GM19238 (cell line): ENCODE results near the gene GALNTL6.

Source experiments
- DNase-seq: peaks from one replicate; pipeline ENCODE4 v3.0.0; 2011; ENCODE audit warnings: low spot score; ENCODE audit not compliant: insufficient read length

Gene GALNTL6

DNA sequence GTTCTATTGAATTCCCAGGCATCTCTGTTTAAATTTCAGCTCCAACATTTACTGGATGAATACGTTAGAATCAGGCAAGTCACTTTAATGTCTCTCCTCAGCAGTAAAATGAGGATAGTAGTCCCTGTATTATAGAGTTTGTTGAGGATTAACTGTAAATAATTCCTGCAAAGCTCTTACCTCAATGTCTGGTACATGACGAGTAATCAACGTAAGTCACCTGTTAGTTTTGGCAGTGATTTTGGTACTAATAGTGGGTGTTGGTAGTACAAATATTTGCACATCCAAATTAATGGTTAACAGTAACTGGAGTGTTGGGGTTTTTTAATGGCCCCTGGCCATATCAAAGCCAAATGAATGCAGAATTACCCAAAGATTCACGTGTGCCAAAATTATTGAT lies 1165.6 kb downstream of the GALNTL6 start:
- no peak for DNase-seq

DNA sequence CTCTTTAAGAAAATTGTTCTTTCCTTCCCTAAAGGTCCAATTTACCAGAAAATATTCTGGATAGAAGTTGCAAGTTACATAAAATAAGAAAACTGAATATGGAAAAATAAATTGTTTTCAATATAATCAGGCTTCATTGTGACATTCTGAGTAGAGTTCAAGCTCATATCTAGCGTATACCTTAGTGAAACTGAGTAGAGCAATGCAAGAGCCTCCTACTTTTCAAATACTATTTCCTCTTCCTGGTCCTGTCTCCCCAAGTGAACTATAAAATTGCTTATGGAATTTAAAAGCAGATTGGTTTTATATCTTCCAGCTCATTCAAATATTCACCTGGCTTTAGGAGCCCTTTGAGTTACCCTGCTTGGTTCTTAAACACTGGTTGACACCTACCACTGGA lies 1166.1 kb downstream of the GALNTL6 start:
- DNase-seq, result no peak

DNA sequence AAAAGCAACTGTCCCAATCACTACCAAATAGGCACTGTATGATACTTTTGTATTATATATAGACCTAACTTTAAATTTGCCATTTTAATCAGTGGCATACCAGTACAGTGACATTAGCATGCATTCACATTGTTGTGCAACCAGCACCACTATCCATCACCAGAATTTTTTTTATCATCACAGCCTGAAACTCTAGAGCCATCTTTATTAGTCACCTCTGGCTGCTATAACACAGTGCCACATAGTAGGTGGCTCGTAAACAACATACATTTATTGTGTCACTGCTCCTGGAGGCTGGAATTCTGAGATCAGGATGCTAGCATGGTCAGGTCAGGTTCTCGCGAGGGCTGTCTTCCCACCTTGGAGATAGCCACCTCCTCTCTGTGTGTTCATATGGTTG lies 1167.0 kb downstream of the GALNTL6 start:
- DNase-seq, result no peak

DNA sequence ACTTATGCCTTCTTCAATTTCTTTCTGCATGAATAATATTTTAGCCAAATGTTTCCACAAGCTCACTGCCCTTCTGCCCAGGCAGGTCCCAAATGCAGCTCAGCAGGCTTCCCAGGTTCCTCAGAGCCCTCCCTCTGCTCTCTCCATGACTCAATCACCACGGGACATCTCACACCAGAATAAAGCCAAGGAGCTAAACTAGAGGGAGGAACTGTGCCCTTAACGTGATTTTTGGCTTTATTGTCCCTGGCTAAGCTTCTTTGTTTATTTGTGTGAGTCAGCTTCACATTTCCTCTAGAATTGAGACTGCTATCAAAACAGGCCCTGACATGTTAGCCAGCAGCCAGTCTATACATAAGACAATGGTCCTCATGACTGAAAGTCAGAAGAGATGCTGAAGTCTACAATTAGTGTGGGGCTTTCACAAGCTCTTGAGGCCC lies 1169.0 kb downstream of the GALNTL6 start:
- no peak for DNase-seq

DNA sequence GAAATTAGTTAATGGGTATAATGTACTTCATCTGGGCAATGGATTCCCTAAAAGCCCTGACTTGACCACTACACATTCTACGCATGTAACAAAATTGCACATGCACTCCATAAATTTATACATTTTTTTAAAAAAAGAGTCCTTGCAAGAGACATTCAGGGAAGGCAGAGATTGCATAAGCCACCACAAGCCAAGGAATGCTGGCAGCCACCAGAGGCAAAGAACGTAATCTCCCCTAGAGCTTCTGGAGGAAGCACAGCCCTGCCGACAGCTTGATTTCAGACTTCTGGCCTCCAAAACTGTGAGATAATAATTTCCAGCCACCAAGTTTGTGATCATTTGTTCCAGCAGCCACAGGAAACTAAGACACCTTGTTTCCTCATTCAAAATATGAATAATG lies 1169.8 kb downstream of the GALNTL6 start:
- no peak for DNase-seq

DNA sequence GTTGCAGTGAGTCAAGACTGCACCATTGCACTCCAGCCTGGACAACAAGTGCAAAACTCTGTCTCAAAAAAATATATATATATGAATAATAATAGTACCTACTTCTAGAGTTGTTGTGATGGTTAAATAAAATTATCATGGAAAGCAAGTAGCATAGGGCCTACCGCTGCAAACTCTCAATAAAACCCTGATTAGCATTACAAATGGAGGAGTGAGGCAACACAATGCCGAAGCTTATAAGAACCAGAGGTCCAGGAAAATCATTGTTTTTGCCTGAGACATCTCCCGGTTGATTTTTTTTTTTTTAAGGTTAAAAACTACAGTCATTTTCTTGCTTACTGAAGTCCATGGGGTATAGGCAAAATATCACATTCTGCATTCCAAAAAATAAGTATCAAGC lies 1170.4 kb downstream of the GALNTL6 start:
- no peak for DNase-seq

DNA sequence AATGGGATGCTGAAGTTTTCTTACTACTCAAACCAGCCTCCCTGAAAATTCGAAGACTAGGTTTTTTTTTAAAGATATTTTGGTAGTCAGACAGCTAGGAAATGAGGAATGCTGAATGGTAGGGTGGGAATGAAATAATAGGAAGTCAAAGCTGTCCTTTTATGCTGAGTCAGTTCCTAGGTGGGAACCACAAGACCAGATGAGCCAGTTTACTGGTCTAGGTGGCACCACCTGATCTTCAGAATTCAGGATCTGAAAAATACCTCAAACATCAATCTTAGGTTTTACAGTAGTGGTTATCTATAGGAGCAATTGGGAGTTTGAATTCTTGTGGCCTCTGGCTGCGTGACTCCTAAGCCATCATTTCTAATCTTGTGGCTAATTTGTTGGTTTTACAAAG lies 1172.3 kb downstream of the GALNTL6 start:
- no peak for DNase-seq

DNA sequence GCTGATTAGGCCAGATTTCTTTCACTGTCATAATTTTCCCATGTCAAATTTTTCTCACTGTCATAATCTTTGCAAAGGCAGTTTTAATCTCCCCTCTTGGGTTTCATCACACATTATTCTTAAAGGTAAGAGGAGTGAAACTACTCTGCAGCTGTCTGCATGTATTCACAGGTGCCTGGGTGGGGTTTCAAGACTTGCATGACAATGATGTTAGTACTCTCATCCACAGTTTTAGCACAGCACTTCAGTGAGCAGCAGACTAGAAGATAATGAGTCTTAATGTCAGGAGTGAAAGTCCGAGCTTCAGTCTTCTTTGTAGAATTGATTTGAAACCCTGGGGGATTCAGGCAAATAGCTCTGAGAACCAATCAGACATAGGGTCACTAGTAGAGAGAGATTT lies 1172.9 kb downstream of the GALNTL6 start:
- DNase-seq, result no peak

DNA sequence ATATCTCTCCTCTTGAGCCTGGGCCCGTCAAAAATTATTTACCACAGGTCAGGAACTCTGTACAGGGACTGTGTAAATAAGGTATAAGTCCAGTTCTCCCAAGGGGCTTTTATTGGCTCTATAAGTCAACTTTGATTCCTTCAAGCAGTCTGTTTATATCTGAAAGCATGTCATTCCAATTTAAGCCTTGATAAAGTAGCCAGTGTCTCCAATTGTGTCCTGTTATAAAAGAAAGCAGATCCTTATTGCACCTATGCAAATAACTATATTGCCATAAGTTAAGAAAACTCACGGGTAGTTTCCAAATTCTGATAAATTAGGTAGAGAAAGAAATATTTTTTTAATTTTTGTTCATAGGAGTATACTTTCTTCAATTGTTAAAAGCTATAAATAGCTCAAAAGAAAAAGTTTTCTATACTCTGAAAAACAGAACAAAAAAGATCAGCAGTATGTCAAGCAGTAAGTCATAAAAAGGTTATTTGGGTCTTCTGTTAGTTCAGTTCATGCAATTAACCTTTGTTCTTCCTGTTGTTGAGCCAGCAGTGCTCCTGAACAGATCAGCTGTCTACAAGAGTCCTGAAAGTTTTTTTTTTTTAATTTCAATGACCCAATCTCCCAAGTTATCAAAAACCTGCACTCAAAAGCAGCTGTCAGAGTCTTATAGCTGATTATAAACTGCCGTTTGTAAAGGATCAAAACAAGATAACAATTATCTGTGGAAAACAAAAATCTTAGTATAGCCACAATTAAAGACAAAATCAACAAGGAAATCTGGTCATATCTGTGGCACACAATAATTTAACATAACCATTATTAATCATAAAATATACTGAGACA lies 1177.0 kb downstream of the GALNTL6 start:
- DNase-seq, result no peak

DNA sequence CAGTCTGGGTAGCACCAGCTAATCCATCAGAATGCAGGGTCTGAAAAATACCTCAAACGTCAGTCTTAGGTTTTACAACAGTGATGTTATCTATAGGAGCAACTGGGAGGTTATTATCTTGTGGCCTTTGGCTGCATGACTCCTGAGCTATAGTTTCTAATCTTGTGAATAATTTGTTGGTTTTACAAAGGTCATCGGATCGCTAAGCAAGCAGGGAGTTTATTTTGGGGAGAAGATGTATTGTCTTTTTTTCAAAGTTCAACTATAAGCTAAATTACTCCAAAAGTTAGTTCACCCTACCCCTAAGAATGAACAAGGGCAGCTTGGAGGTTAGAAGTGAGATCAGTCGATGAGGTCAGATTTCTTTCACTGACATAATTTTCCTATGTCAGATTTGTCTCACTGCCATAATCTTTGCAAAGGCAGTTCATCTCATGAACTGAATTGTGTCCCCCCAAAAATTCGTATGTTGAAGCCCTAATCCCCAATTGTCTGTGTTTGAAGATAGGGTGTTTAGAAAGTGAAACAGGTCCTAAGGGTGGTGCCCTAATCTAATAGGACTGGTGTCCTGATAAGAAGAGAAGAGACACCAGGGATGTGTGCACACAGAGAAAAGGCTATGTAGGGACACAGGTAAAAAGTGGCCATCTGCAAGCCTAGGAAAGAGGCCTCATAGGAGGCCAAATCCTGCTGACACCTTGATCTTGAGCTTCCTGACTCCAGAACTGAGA lies 1179.6 kb downstream of the GALNTL6 start:
- DNase-seq, result no peak

DNA sequence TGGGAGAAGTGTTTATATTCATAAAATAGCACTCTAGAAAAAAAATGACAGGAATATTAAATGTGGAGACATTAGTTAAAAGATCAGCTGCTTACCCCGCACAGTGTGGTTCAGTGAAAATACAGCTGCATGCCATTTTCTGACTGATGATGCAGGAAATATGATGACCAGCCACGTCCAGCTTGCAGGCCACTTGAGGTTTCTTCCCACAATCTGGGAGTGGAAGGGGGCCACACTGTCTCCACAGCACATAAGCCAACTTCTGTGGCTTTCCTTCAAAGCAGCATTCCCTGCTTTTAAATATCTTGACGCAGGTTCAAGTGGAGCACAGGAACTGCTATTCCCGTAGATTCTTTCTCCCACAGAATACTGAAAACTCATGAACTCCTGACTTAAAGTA lies 1182.0 kb downstream of the GALNTL6 start:
- DNase-seq, result no peak

DNA sequence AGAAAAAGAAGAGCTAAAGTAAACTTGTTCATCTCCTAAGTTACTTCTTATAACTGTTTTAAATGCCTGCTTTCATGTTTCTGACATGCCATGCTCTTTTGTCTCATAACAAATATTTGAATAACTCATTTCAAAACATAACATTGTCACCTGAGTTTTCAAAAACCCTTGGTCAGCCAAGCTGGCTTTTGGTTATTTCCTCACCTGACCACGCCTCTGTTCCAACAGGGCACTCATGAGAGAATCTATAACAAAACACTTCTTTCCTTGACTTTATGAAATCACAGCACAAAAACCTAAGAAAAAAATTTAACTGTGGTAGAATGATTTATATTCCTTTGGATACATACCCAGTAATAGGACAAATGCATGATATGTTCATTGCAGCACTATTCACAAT lies 1182.5 kb downstream of the GALNTL6 start:
- DNase-seq, result no peak

DNA sequence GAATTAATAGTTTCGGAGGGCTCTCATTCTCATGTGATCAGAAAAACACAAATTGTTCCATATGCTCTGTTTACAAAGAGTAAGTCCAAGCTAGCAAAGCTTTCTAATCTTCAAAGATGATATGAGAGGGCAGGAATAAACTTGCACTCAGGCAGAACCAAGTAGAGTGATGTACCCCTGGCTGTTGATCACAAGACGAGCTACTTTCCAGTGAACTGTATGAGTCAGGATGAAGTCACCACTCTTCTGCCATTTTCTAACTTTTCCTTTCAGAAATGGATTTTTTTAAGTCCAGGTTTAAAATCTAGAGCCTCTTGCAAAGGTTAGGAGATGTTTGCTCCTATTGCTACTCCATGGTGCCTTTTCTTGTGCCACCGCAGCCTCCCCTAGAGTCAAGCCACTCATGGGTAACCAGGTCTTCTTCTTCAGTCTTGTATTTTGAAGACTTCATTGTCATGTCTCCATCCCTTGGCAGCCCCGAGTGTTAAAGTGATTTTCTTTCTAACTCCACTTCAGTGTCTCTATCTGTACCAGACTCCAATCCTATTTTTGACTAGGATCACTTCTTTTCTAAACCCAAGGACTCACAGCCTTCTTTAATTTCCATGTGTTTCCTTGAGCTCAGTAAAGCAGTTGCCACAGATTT lies 1183.5 kb downstream of the GALNTL6 start:
- DNase-seq, result no peak

DNA sequence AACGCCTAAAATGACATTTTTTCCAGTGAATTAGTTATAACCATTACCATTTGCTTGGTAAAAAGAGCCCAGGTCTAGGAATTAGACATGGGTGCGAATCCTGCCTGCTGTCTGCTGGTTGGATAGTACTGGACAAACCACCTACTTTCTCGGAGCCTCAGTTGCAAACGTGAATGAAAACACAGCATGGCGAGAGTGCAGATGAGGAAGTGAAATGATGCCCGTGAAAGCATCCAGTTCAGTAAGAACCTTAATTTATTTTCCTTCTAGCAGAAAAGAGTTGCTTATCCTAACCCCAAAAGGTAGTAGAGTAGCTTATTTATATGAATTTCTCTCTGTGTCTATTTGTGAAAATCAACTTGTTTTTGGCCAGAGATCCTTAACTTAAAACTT lies 1184.0 kb downstream of the GALNTL6 start:
- no peak for DNase-seq

DNA sequence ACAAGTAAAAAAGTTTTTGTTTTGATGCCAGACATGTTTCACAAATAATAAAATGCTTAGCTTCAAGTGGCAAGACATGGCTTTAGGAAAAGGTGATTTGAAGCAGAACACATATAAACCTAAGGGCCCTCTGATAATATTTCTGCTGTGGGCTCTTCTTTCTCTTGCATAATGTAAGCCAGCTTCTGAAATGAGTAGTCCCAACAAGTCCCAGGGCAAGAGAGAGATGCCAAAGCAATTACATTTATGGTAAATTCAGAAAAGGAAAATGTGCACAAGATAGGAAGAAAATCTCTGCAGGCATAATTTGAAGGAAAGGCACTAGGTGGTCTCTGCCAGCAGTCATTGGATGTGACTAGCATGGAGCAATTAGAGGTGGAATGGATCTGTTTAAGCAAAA lies 1184.7 kb downstream of the GALNTL6 start:
- DNase-seq, result no peak

DNA sequence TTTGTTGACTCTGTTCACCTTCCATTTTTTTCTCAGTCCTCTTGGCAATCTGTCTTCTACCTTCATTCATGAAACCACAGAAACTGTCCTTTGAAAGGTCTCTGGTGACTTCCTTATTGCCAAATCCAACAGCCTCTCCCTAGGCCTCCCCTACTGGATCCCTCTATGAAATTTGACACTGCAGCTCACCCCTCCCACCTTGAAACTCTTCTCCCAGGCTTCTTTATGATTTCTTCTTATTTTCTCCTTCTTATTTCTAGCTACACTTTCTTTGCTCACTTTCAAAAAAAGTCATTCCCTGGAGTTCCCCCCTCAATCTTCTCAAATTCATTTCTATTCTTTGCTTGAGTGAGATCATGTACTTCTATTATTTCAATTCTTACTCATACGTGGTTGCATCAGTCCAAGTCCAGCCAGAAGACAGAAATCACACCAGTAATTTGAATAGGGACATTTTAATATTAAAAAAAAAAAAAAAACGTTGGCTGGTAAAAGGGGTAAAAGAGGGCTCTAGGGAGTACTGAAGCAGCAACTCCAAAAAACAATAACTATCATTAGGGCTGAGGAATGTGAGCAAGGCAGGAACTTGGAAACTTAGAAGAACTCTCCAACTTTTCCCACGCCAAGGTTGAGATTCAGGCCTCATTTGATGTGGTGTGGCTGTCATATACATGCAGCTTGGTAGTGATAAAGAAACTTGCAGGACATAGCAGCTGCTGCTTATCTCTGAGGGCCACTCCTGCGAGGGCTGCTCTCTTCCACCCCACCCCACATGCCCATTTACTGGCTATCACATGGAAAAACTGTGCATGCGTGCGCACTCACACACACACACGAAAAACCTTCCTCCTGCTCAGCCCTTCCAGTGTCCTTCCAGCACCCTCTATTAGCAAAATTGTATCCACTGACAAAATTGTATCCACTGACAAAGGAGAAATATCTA lies 1185.6 kb downstream of the GALNTL6 start:
- no peak for DNase-seq

DNA sequence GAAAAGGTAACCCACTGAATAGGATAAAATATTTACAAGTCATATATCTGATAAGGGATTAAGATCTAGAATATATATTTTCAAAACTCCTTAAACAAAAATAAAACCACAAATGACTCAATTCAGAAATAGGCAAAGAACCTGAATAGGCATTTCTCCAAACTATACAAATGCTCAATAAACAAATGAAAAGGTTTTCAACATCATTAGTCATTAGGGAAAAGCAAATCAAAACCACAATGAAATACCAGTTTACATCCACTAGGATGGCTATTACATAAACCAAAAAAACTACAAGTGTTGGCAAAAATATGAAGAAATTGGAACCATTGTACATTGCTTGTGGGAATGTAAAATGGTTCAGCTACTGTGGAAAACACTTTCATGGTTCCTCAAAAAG lies 1188.4 kb downstream of the GALNTL6 start:
- no peak for DNase-seq

DNA sequence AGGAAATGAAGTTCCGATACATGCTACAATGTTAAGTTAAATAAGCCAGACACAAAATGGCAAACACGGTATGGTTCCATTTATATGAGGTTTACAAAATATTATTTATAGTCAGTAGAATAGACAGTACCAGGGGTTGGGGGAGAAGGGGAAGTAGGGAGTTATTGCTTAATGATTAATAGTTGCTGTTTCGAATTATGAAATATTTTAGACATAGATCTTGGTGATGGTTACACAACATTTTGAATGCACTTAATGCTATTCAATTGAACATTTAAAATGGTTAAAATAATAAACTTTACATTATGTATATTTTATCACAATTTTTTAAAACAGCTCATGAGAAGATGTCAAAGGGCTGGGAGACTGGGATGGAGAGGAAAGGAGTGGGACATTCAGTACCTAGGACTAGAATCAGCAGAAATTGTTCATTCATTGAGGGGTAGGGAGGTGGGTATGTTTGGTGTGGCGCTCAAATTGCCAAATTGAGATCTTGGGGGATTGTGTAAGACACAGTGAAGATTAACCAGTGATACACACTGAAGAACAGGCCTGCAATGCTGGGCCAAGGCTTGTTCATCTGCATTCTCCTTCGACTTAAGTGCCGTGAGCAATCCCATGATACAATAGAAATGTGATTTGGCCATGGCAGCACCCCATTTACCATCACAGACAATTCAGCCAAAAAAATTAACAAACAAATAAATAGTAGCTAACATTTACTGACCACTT lies 1189.8 kb downstream of the GALNTL6 start:
- DNase-seq, result no peak

DNA sequence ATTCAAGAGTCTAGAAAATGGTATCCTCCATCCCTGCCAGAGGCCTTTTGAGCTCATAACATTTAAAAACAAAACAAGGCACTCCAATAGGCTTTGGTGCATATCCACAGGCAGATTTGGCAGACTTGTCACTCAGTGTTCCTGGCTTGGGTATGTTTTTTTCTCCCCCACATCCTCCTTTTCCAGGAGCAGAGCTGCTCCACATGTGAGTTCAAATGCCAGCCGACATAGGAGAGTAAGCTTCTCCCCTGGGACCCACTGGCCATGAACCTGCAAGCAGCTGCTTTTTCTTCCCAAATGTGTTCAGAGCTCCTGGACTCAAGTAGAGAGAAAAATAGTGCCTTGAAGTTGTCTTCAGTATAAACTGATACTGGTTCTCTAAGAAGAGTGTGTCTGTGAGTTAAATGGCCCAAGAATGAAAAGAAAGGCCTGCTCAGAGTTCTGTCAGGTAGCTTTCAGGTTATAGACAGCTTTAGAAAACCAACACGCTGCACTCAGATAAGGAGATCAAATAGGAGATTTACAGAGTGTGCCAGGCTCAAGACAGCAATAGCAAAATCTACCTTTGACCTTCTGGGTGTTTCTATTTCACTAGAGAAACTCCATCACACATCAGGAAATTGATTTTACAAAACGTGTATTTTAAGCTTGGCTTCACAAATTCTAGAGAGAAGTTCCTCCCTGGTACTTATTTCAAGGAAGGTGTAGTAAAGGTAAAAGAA lies 1192.9 kb downstream of the GALNTL6 start:
- no peak for DNase-seq

DNA sequence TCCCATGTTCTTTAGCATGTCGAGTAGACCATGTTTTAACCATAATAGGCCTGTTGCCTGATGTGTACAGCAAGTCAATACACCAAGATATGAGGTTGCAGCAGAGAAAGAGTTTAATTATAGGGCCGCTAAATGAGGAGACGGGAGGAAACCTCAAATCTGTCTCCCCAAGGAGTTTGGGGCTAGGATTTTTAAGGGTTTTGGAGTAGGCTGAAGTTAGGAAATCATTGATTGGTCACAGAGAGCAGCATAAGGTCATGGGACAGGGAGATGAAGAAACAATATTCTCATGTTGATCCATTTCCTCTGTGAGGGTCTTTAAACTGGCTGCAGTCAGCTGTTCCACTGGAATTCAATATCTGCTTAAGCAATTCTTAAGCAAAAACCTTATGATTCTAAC lies 1195.2 kb downstream of the GALNTL6 start:
- no peak for DNase-seq
